Tibial artery (tissue), 4 donors: Measurements from ENCODE around the gene TOLLIP.

Source experiments
- DNase-seq, 2 donors: peaks; one replicate each; pipeline ENCODE4 v3.0.0-alpha.2; 2019
- H3K27ac ChIP-seq, 2 donors: fragments of 200-600 bp; sonication (generic) in 1 of 2; 1 replicate in 1 of 2; 2 replicates in 1 of 2; pipeline ENCODE4 v1.5.1; 2018 to 2019; ENCODE audit warnings: mild to moderate bottlenecking in 1 of 2
- H3K27me3 ChIP-seq, 2 donors: fragments of 200-600 bp; sonication (generic) in 1 of 2; one replicate each; pipeline versions ENCODE4 v1.5.1 to v1.6.0; 2016 to 2019
- H3K36me3 ChIP-seq, 3 donors: fragments of 200-600 bp; sonication (generic) in 2 of 3; one replicate each; pipeline ENCODE4 v1.5.1; 2016 to 2019; ENCODE audit warnings: mild to moderate bottlenecking in 2 of 3
- H3K4me1 ChIP-seq, 4 donors: fragments of 200-600 bp; sonication (generic) in 2 of 4; 1 replicate in 3 of 4; 2 replicates in 1 of 4; pipeline ENCODE4 v1.5.1; 2016 to 2019
- H3K4me3 ChIP-seq, 2 donors: fragments of 200-600 bp; sonication (generic) in 1 of 2; 1 replicate in 1 of 2; 2 replicates in 1 of 2; pipeline ENCODE4 v1.5.1; 2018 to 2019; ENCODE audit warnings: mild to moderate bottlenecking in 2 of 2
- H3K9me3 ChIP-seq, 3 donors: fragments of 200-600 bp; sonication (generic) in 1 of 3; one replicate each; pipeline ENCODE4 v1.5.1; 2016 to 2019
- intact Hi-C: fragments of 100-400 bp; cut with DNase I; formaldehyde crosslinking; loops from one replicate; pipeline ENCODE4 v1.15.0; 2023; ENCODE audit warnings: low total_unique reads
- TF ChIP-seq, protein P1 (sequence below), 2 experiments: fragments of 200-600 bp in 1 of 2; fragments of 450-650 bp in 1 of 2; IDR thresholded peaks; one replicate each; pipeline ENCODE4 v1.5.1; 2017 to 2019; ENCODE audit warnings: antibody characterized with exemption in 2 of 2, mild to moderate bottlenecking in 1 of 2, moderate library complexity in 1 of 2

The TOLLIP gene

GRCh38 chr11:1292644-1293618 is 16.5 kb downstream of the TOLLIP start:
- Histone ChIP-seq H3K4me1 (peaks cover 0 to 5% (median 0%) of the 10 kb centered on the region in 4 donors), H3K27me3 (no peaks in the 10 kb centered on the region), H3K4me3 (no peak overlapping the region), H3K36me3 (peaks cover 47 to 78% (median 77%) of the 10 kb centered on the region in 3 donors), H3K9me3 (no peaks in the 10 kb centered on the region), H3K27ac (no peak overlapping the region)
- intact Hi-C loops = no loop called here
- DNase-seq = peak; percentile 14 to 57
- TF ChIP-seq, protein P1, sequence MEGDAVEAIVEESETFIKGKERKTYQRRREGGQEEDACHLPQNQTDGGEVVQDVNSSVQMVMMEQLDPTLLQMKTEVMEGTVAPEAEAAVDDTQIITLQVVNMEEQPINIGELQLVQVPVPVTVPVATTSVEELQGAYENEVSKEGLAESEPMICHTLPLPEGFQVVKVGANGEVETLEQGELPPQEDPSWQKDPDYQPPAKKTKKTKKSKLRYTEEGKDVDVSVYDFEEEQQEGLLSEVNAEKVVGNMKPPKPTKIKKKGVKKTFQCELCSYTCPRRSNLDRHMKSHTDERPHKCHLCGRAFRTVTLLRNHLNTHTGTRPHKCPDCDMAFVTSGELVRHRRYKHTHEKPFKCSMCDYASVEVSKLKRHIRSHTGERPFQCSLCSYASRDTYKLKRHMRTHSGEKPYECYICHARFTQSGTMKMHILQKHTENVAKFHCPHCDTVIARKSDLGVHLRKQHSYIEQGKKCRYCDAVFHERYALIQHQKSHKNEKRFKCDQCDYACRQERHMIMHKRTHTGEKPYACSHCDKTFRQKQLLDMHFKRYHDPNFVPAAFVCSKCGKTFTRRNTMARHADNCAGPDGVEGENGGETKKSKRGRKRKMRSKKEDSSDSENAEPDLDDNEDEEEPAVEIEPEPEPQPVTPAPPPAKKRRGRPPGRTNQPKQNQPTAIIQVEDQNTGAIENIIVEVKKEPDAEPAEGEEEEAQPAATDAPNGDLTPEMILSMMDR (IDR thresholded peaks at IDR 0.05) = no peak

- no peak overlapping the region for H3K4me3 ChIP-seq
- intact Hi-C loops = no loop called here
- H3K27me3 ChIP-seq = no peaks in the 10 kb centered on the region
- peak in 1 of 2 donors; percentile 5 for DNase-seq
- H3K27ac ChIP-seq = no peak overlapping the region
- peaks cover 48 to 75% (median 71%) of the 10 kb centered on the region in 3 donors for H3K36me3 ChIP-seq
- H3K4me1 ChIP-seq = no peaks in the 10 kb centered on the region
- TF ChIP-seq, protein P1 (IDR thresholded peaks at IDR 0.05) = no peak
- H3K9me3 ChIP-seq = no peaks in the 10 kb centered on the region
Measured at GRCh38 chr11:1292018-1292643, 17.3 kb downstream of the TOLLIP start.

DNA sequence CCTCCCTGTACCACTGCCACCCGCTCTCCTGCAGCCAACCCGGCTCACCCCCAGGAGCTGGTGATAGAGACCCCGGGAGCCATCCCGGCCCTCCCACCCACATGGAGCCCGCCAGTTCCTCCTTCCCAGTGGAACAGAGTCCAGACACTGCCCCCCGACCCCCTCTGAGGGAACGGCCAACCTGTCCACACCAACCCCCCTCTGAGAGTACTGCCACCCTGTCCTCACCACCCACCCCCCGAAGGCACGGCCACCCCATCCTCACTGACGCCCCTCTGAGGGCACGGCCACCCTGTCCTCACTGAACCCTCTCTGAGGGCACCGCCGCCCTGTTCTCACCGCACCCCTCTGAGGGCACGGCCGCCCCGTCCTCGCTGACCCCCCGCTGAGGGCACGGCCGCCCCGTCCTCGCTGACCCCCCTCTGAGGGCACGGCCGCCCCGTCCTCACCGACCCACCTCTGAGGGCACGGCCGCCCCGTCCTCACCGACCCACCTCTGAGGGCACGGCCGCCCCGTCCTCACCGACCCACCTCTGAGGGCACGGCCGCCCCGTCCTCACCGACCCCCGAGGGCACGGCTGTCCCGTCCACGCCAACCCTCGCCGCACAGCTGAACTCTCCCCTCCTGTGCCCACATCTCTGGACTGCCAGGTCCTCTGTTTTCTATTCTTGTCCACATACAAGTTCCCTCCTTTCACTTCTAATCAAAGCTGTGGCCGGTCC is 18.0 kb downstream of the TOLLIP start:
- TF ChIP-seq, protein P1 (IDR thresholded peaks at IDR 0.05) = no peak
- H3K36me3 ChIP-seq = peaks cover 53 to 78% (median 77%) of the 10 kb centered on the region in 3 donors
- no peaks in the 10 kb centered on the region for H3K9me3 ChIP-seq
- intact Hi-C loops = no loop called here
- peak; percentile 3 to 57 for DNase-seq
- H3K27me3 ChIP-seq = no peaks in the 10 kb centered on the region
- H3K27ac ChIP-seq = no peak overlapping the region
- no peak overlapping the region for H3K4me3 ChIP-seq
- no peaks in the 10 kb centered on the region for H3K4me1 ChIP-seq

- Histone ChIP-seq H3K4me1 (no peaks in the 10 kb centered on the region), H3K27ac (no peak overlapping the region), H3K36me3 (peaks cover 63 to 83% (median 82%) of the 10 kb centered on the region in 3 donors), H3K4me3 (no peak overlapping the region), H3K27me3 (no peaks in the 10 kb centered on the region), H3K9me3 (no peaks in the 10 kb centered on the region)
- TF ChIP-seq, protein P1 (IDR thresholded peaks at IDR 0.05) = no peak
- intact Hi-C loops = no loop called here
- DNase-seq = peak; percentile 2 to 50
Measured at GRCh38 chr11:1290052-1291040, 19.1 kb downstream of the TOLLIP start.
